Adrenal gland (tissue), 12 donors: ENCODE data around the gene CCK. TPM values are rescaled to one million over a fixed set of nuclear protein-coding genes. Genes with fewer than 3 reads are reported as not detected.

Source experiments
- DNase-seq, 7 donors: peaks; one replicate each; pipeline ENCODE4 v3.0.0-alpha.2; 2019 to 2020
- H3K27ac ChIP-seq, 5 donors: fragments of 200-600 bp; sonication (generic) in 4 of 5; 1 replicate in 3 of 5; 2 replicates in 2 of 5; pipeline versions ENCODE4 v1.5.1 to v1.8.0; 2016 to 2020; ENCODE audit warnings: mild to moderate bottlenecking in 1 of 5
- H3K27me3 ChIP-seq: fragments of 200-600 bp; 2 replicates; pipeline ENCODE4 v1.8.0; 2021
- H3K36me3 ChIP-seq, 2 donors: fragments of 200-600 bp; replicated peaks in 1 of 2; 1 replicate in 1 of 2; 2 replicates in 1 of 2; pipeline versions ENCODE4 v1.5.1 to v1.8.0; 2018 to 2022
- H3K4me1 ChIP-seq, 2 donors: fragments of 200-600 bp; replicated peaks in 1 of 2; 1 replicate in 1 of 2; 2 replicates in 1 of 2; pipeline versions ENCODE4 v1.5.1 to v1.8.0; 2018 to 2021
- H3K4me3 ChIP-seq, 4 donors: fragments of 200-600 bp; sonication (generic) in 3 of 4; one replicate each; pipeline ENCODE4 v1.5.1; 2016 to 2018
- H3K9me3 ChIP-seq, 3 donors: fragments of 200-600 bp; sonication (generic) in 1 of 3; replicated peaks in 1 of 3; 1 replicate in 2 of 3; 2 replicates in 1 of 3; pipeline versions ENCODE4 v1.5.1 to v1.8.0; 2016 to 2021
- POLR2A ChIP-seq, 2 donors: fragments of 450-650 bp; IDR thresholded peaks; one replicate each; pipeline ENCODE4 v1.6.1; 2017; ENCODE audit warnings: antibody characterized with exemption in 2 of 2, mild to moderate bottlenecking in 2 of 2, moderate library complexity in 1 of 2
- WGBS, 4 donors: extraction: QIAGEN DNeasy Blood & Tissue Kit in 2 of 4; methylation state at CpG; one replicate each; pipeline versions ENCODE4 v1.1.5 to v1.1.7; 2013 to 2017; 5-methylcytosine and 5-hydroxymethylcytosine counted together
- intact Hi-C, 2 donors: fragments of 100-400 bp; cut with DNase I; formaldehyde crosslinking; loops; one replicate each; pipeline versions ENCODE4 v1.14.1 to v1.15.0; 2022 to 2023
- polyA plus RNA-seq, 3 donors: library from polyadenylated mRNA; stranded (reverse); fragments of 200-250 nt in 2 of 3; fragments of 350-450 nt in 1 of 3; fragmentation: Illumina TruSeq in 1 of 3; extraction: RNeasy Lipid Tissue Mini Kit (QIAGEN cat#74804) in 1 of 3; gene quantifications; one replicate each; pipeline ENCODE4 v1.2.3, GENCODE V29; 2013 to 2014
- total RNA-seq, 9 donors: library from RNA; depleted of rRNA in 4 of 9; stranded (reverse); fragments of >200 nt in 4 of 9; fragments of 120-200 nt in 1 of 9; fragmentation: NEBNext Ultra II Directional in 1 of 9; extraction: Animal tissue kit (Norgen Biotek cat#: 25700) in 1 of 9; gene quantifications; one replicate each; pipeline versions ENCODE4 v1.1.0 to v1.2.4, GENCODE V29; 2013 to 2023
- TF ChIP-seq, protein P1 (sequence below), 6 experiments: fragments of 450-650 bp in 4 of 6; fragments of 200-600 bp in 2 of 6; sonication (generic) in 1 of 6; IDR thresholded peaks; 1 replicate in 5 of 6; 2 replicates in 1 of 6; pipeline versions ENCODE4 v1.5.1 to v1.8.0; 2016 to 2021; ENCODE audit warnings: antibody characterized with exemption in 6 of 6, mild to moderate bottlenecking in 2 of 6, moderate library complexity in 1 of 6
- donor health status: healthy with polysubstance abuse.
- donor health status: Bipolar disorder and iron deficiency.
- donor health status: DM: yes; HTN: yes; CAD: no.
- donor health status: DM: no; HTN: no; CAD: no.
- donor health status: DM: no; HTN: no; CAD: no.
- donor health status: DM: yes; HTN: yes; CAD: no.

Gene CCK
- total and polyA plus RNA-seq, 12 donors = 0.13 to 5.5 (median 0.59) TPM; not detected in 4

DNA sequence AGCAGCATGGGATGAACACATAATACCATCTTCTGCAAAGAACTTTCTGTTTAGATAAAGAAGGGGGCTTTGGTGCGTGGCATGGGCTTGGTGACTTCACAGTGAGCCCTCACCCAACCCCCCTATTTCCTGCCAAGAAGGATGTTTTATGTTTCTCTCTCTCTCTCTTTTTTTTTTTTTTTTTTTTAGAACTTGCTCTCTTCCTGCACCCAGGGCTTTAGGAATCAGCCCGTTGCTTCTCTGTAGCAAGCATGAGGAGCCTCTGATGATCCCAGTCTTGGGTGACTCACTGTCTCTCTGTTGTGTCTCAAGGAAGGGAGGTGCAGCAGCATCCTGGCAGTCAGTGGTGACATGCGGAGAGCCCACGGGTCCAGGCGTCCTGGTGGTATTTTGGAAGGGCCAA lies 49.1 kb downstream of the CCK start:
- Histone ChIP-seq H3K4me3 (no peak overlapping the region), H3K9me3 (no peaks in the 10 kb centered on the region), H3K36me3 (peaks cover 0 to 3% of the 10 kb centered on the region in 2 donors), H3K4me1 (no peaks in the 10 kb centered on the region), H3K27ac (no peak overlapping the region), H3K27me3 (no peaks in the 10 kb centered on the region)
- no peak for TF ChIP-seq POLR2A (IDR thresholded peaks at IDR 0.05)
- TF ChIP-seq, protein P1, sequence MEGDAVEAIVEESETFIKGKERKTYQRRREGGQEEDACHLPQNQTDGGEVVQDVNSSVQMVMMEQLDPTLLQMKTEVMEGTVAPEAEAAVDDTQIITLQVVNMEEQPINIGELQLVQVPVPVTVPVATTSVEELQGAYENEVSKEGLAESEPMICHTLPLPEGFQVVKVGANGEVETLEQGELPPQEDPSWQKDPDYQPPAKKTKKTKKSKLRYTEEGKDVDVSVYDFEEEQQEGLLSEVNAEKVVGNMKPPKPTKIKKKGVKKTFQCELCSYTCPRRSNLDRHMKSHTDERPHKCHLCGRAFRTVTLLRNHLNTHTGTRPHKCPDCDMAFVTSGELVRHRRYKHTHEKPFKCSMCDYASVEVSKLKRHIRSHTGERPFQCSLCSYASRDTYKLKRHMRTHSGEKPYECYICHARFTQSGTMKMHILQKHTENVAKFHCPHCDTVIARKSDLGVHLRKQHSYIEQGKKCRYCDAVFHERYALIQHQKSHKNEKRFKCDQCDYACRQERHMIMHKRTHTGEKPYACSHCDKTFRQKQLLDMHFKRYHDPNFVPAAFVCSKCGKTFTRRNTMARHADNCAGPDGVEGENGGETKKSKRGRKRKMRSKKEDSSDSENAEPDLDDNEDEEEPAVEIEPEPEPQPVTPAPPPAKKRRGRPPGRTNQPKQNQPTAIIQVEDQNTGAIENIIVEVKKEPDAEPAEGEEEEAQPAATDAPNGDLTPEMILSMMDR (IDR thresholded peaks at IDR 0.05) = no peak
- no peak for DNase-seq
- 82 to 90% (median 84%) methylated on average over 5 of the region's 5 CpGs for WGBS, 4 donors
- intact Hi-C loops = no loop called here

DNA sequence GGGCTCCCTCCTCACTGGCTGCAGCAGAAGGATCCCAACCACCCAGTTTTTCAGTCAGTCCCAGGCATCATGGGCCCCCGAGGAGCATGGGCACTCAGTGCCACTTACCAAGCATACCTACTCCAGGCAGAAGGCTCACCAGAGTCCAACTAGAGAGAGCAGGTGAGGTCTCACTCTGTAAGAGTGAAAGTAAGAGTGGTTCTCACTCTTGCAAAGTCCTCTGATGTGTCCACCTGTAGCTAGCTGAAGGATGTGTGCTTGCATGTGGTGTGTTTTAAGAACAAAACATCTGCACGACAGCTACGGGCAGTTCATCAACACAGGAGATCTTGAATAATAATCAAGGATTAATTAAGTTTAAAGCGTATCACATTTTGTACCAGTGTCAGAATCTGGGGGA lies 49.7 kb downstream of the CCK start:
- H3K4me1 ChIP-seq = no peaks in the 10 kb centered on the region
- intact Hi-C loops = no loop called here
- H3K36me3 ChIP-seq = peaks cover 0 to 10% of the 10 kb centered on the region in 2 donors
- no peaks in the 10 kb centered on the region for H3K9me3 ChIP-seq
- no peak for TF ChIP-seq POLR2A (IDR thresholded peaks at IDR 0.05)
- TF ChIP-seq, protein P1 (IDR thresholded peaks at IDR 0.05) = no peak
- H3K4me3 ChIP-seq = no peak overlapping the region
- no peaks in the 10 kb centered on the region for H3K27me3 ChIP-seq
- no peak for DNase-seq
- no peak overlapping the region for H3K27ac ChIP-seq
- 84 to 95% (median 92%) methylated on average over 3 to 4 of the region's 4 CpGs for WGBS, 4 donors

DNA sequence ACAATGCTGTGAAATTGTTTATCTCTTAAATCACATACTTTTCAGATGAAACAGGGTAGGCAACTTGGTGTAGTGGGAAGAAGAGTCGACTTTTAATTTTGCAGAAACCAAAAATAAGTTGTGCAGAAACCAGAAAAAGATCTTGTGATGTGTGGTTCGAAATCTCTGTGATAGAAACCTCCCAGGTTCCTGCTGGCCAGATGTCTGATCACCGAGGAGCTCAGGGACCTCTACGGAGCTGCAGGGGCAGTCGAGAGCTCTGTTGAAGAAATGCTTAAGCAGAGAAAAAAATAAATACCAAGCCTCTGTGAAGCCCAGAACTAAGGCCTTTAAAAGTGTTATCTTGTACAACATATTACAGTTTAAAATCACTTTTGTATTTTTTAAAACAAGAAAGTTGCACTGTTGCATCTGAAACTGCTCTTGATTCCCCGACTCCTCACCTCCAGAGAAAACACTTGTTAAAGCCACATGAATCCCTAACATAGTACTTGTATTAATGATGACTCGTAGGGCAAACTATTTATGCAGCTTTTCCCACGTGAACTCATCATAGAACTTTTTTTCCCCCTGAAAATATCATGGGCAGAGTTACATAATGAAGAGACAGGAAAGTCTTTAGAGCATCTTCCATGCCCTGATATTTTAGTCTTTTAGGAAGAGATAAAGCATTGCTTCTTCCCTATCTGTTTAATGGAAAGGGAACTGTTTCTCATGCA lies 51.3 kb downstream of the CCK start:
- no peak overlapping the region for H3K4me3 ChIP-seq
- DNase-seq = no peak
- TF ChIP-seq POLR2A (IDR thresholded peaks at IDR 0.05) = no peak
- TF ChIP-seq, protein P1 (IDR thresholded peaks at IDR 0.05) = no peak
- peaks cover 0 to 6% of the 10 kb centered on the region in 2 donors for H3K36me3 ChIP-seq
- no peaks in the 10 kb centered on the region for H3K4me1 ChIP-seq
- intact Hi-C loops = no loop called here
- 71 to 89% (median 87%) methylated on average over 8 of the region's 8 CpGs for WGBS, 4 donors
- no peak overlapping the region for H3K27ac ChIP-seq
- H3K27me3 ChIP-seq = no peaks in the 10 kb centered on the region
- H3K9me3 ChIP-seq = no peaks in the 10 kb centered on the region

DNA sequence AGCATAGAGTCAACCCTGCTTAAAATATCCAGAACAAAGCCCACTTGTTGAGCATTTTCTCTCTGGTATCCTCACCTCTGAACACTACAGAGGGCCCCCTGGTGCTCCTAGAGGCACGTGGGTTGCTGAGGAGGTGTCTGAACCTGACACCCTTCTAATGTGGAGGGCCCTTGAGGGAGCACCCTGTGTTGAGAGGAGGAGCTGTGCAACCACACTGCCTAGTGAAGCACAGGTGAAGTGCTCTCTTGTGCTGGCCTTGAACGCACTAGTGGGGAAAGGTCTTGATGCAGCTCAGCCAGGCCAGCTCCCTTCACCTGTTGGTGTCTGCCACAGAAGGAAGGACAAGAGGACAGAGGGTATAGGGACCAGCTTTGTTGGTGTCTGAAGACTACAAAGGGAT lies 51.9 kb downstream of the CCK start:
- Histone ChIP-seq H3K27me3 (no peaks in the 10 kb centered on the region), H3K27ac (no peak overlapping the region), H3K4me3 (no peak overlapping the region), H3K9me3 (no peaks in the 10 kb centered on the region), H3K4me1 (no peaks in the 10 kb centered on the region), H3K36me3 (peaks cover 0 to 6% of the 10 kb centered on the region in 2 donors)
- DNase-seq = no peak
- intact Hi-C loops = no loop called here
- TF ChIP-seq, protein P1 (IDR thresholded peaks at IDR 0.05) = no peak
- TF ChIP-seq POLR2A (IDR thresholded peaks at IDR 0.05) = no peak
- WGBS, 4 donors = 78 to 91% (median 83%) methylated on average over 2 of the region's 2 CpGs
